Measurements from ENCODE around the gene C22orf39. TPM values are rescaled to one million over a fixed set of nuclear protein-coding genes. Genes with fewer than 3 reads are reported as not detected.

The C22orf39 gene
- 42.3 TPM for total RNA-seq

GRCh38 chr22:19447330-19448075, at the start of gene C22orf39:
TSS of gene C22orf39 (minus strand) at chr22:19447711. CDS start at chr22:19447688, 23 bp downstream.

GRCh38 chr22:19479355-19480172, 32.1 kb upstream of the C22orf39 start, which contains the start of gene CDC45:
TSS of gene CDC45 (plus strand) at chr22:19479920. CDS start at chr22:19479969, 49 bp downstream.

GRCh38 chr22:19478901-19479354, 31.4 kb upstream of the C22orf39 start, which contains the start of gene UFD1:
TSS of gene UFD1 (minus strand) at chr22:19479193. CDS start at chr22:19479085, 108 bp downstream.

GRCh38 chr22:19432133-19432851, 15.2 kb downstream of the C22orf39 start, which contains the start of gene MRPL40:
TSS of gene MRPL40 (plus strand) at chr22:19432545. CDS start at chr22:19432555, 10 bp downstream.

GRCh38 chr22:19431649-19432132, 15.8 kb downstream of the C22orf39 start, which contains the start of gene HIRA:
TSS of gene HIRA (minus strand) at chr22:19431733. CDS start at chr22:19431476, 257 bp downstream.

Other genes starting within 250 kb of the C22orf39 start
- gene CLTCL1, start 156.0 kb downstream of the C22orf39 start, total RNA-seq = 18.2 TPM
- gene HIRA, start 16.0 kb downstream of the C22orf39 start, total RNA-seq = 31.3 TPM
- 12.5 TPM for gene MRPL40, start 15.2 kb downstream of the C22orf39 start, total RNA-seq
- gene UFD1, start 31.5 kb upstream of the C22orf39 start, total RNA-seq = 26.9 TPM
- 6.6 TPM for gene CDC45, start 32.2 kb upstream of the C22orf39 start, total RNA-seq
- gene CLDN5, start 76.7 kb upstream of the C22orf39 start, total RNA-seq = 67.0 TPM